Vagina (tissue), 2 donors: ENCODE results near the gene BCL7C. TPM values are rescaled to one million over a fixed set of nuclear protein-coding genes. Genes with fewer than 3 reads are reported as not detected.
"Not testable (repeated sequence)": the region's sequence is repeated elsewhere in the genome, so short reads cannot be mapped to it uniquely, and the experiment has no call there.

Experiments used
- DNase-seq, 2 donors: peaks; one replicate each; pipeline ENCODE4 v3.0.0-alpha.2; 2017; ENCODE audit errors: extremely low spot score in 2 of 2
- H3K27ac ChIP-seq: fragments of 200-600 bp; sonication (generic); one replicate; pipeline ENCODE4 v1.5.1; 2019
- H3K27me3 ChIP-seq: fragments of 200-600 bp; sonication (generic); one replicate; pipeline ENCODE4 v1.5.1; 2019
- H3K36me3 ChIP-seq, 2 donors: fragments of 200-600 bp; sonication (generic); one replicate each; pipeline ENCODE4 v1.5.1; 2017 to 2019
- H3K4me1 ChIP-seq: fragments of 200-600 bp; sonication (generic); one replicate; pipeline ENCODE4 v1.5.1; 2019
- H3K4me3 ChIP-seq, 2 donors: fragments of 200-600 bp; sonication (generic); 1 replicate in 1 of 2; 2 replicates in 1 of 2; pipeline ENCODE4 v1.5.1; 2016 to 2019
- H3K9me3 ChIP-seq: fragments of 200-600 bp; sonication (generic); one replicate; pipeline ENCODE4 v1.5.1; 2019
- POLR2A ChIP-seq, 2 donors: fragments of 450-650 bp; IDR thresholded peaks; one replicate each; pipeline ENCODE4 v1.6.1; 2017; ENCODE audit warnings: antibody characterized with exemption in 2 of 2, mild to moderate bottlenecking in 2 of 2, moderate library complexity in 2 of 2
- POLR2AphosphoS5 ChIP-seq, 2 donors: sonication (generic); formaldehyde crosslinking; IDR thresholded peaks; one replicate each; pipeline ENCODE4 v1.9.0; 2017; ENCODE audit warnings: antibody characterized with exemption in 2 of 2, mild to moderate bottlenecking in 2 of 2, low read depth in 1 of 2; ENCODE audit not compliant: insufficient read depth in 1 of 2
- intact Hi-C: fragments of 100-400 bp; cut with DNase I; formaldehyde crosslinking; loops from one replicate; pipeline ENCODE4 v1.15.1; 2023
- total RNA-seq: library from RNA; depleted of rRNA; stranded (reverse); fragments of >200 nt; gene quantifications from one replicate; pipeline ENCODE4 v1.2.3, GENCODE V29; 2016
- TF ChIP-seq, protein P1 (sequence below), 3 experiments: fragments of 450-650 bp in 2 of 3; fragments of 200-600 bp in 1 of 3; sonication (generic) in 1 of 3; IDR thresholded peaks; one replicate each; pipeline ENCODE4 v1.5.1; 2017 to 2019; ENCODE audit warnings: antibody characterized with exemption in 3 of 3, mild to moderate bottlenecking in 2 of 3, moderate library complexity in 2 of 3

Gene BCL7C
- 38.1 TPM for total RNA-seq

- TF ChIP-seq, protein P1, sequence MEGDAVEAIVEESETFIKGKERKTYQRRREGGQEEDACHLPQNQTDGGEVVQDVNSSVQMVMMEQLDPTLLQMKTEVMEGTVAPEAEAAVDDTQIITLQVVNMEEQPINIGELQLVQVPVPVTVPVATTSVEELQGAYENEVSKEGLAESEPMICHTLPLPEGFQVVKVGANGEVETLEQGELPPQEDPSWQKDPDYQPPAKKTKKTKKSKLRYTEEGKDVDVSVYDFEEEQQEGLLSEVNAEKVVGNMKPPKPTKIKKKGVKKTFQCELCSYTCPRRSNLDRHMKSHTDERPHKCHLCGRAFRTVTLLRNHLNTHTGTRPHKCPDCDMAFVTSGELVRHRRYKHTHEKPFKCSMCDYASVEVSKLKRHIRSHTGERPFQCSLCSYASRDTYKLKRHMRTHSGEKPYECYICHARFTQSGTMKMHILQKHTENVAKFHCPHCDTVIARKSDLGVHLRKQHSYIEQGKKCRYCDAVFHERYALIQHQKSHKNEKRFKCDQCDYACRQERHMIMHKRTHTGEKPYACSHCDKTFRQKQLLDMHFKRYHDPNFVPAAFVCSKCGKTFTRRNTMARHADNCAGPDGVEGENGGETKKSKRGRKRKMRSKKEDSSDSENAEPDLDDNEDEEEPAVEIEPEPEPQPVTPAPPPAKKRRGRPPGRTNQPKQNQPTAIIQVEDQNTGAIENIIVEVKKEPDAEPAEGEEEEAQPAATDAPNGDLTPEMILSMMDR (IDR thresholded peaks at IDR 0.05): peak; percentile 10 to 53 (median 24)
- TF ChIP-seq POLR2A (IDR thresholded peaks at IDR 0.05) (no peak), POLR2AphosphoS5 (IDR thresholded peaks at IDR 0.05; ENCODE audit: insufficient read depth in 1 of 2, low read depth in 1 of 2) (peak in 1 of 2 donors; percentile 46)
- Histone ChIP-seq H3K27ac (peak within 1 kb of the TSS; percentile 100), H3K4me3 (peak within 1 kb of the TSS; percentile 87 to 94), H3K27me3 (no peaks in the 10 kb centered on the region), H3K9me3 (no peaks in the 10 kb centered on the region), H3K4me1 (peaks cover 49% of the 10 kb centered on the region), H3K36me3 (peaks cover 0 to 23% of the 10 kb centered on the region in 2 donors)
- DNase-seq: no peak
- intact Hi-C loops: no loop called here
Observed at GRCh38 chr16:30893744-30894539, at the start of gene BCL7C. Gene BCL7C, minus strand, starts transcription at chr16:30894077. Its CDS starts 133 bp downstream, at chr16:30893944.

DNA sequence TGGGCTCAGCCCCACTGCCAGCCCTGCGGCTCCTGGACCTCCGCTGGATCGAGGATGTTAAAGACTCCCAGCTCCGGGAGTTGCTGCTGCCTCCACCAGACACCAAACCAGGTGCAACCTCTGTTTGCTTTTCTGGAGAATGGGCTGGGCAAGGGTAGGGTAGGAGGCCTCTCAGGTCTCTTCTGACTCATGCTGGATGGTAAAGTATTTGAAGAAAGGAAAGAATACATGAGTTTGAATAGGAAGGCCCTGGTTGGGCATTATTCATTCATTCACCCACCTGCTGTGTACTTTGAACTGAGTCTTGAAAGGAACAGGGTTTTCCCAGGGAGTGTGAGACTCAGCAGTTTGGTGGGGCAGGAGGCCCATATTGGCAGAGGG is 48.5 kb upstream of the BCL7C start:
- no peak overlapping the region for H3K27ac ChIP-seq
- TF ChIP-seq POLR2A (IDR thresholded peaks at IDR 0.05) (no peak), POLR2AphosphoS5 (IDR thresholded peaks at IDR 0.05; ENCODE audit: insufficient read depth in 1 of 2, low read depth in 1 of 2) (no peak)
- TF ChIP-seq, protein P1 (IDR thresholded peaks at IDR 0.05): no peak
- H3K9me3 ChIP-seq: no peaks in the 10 kb centered on the region
- peaks cover 12% of the 10 kb centered on the region for H3K4me1 ChIP-seq
- intact Hi-C loops: no loop called here
- H3K36me3 ChIP-seq: peaks cover 0 to 17% of the 10 kb centered on the region in 2 donors
- no peak for DNase-seq
- H3K27me3 ChIP-seq: no peaks in the 10 kb centered on the region
- no peak overlapping the region for H3K4me3 ChIP-seq

DNA sequence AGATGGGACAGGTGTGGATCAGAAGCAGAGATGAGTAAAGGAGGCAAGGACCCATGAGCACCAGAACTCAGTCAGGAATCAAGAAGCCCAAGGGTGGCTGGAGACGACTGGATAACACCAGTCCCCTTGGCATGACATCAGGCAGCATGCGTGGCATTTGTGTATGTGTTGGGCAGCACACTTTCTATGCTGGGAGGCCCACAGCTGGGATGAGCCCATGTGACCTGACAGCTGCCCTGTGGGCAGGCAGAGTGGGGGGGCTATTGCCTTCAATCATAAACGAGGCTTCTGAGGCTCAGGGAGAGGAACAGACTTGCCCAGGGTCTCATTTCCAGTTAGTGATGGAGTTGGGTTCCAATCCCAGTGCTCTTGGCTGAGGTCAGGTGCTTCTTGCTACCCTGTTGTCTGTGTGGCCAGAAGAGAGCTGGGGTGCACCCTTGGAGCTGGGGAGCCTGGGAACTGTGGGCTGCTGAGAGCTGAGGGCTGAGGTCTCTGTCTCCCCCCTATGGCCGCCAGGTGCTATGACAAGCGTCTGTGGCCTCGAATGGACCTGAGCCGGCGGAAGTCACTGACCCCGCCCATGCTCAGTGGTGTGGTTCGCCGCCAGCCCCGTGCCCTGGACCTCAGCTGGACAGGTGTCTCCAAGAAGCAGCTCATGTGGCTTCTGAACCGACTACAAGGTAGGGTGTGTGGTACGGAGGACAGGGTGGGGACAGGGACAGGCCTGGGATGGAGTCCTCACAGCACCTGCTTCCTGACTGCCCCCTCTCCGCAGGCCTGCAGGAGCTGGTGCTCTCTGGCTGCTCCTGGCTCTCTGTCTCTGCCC is 47.9 kb upstream of the BCL7C start:
- H3K9me3 ChIP-seq: no peaks in the 10 kb centered on the region
- H3K4me1 ChIP-seq: peaks cover 12% of the 10 kb centered on the region
- no peaks in the 10 kb centered on the region for H3K27me3 ChIP-seq
- TF ChIP-seq POLR2A (IDR thresholded peaks at IDR 0.05): no peak
- TF ChIP-seq, protein P1 (IDR thresholded peaks at IDR 0.05): peak; percentile 52 to 74 (median 55)
- H3K36me3 ChIP-seq: peaks cover 0 to 17% of the 10 kb centered on the region in 2 donors
- no peak for DNase-seq
- H3K4me3 ChIP-seq: no peak overlapping the region
- intact Hi-C loops: no loop called here
- H3K27ac ChIP-seq: no peak overlapping the region

GRCh38 chr16:30939571-30939970 is 45.7 kb upstream of the BCL7C start:
- peaks cover 0 to 16% of the 10 kb centered on the region in 2 donors for H3K36me3 ChIP-seq
- not testable (repeated sequence) for H3K27ac ChIP-seq, H3K27me3 ChIP-seq

GRCh38 chr16:30937692-30938091 is 43.8 kb upstream of the BCL7C start:
- Histone ChIP-seq H3K27me3 (no peaks in the 10 kb centered on the region), H3K36me3 (peaks cover 0 to 5% of the 10 kb centered on the region in 2 donors), H3K27ac (no peak overlapping the region), H3K4me3 (no peak overlapping the region), H3K9me3 (no peaks in the 10 kb centered on the region), H3K4me1 (peaks cover 12% of the 10 kb centered on the region)
- DNase-seq: no peak
- intact Hi-C loops: no loop called here
- TF ChIP-seq, protein P1 (IDR thresholded peaks at IDR 0.05): no peak
- no peak for TF ChIP-seq POLR2AphosphoS5 (IDR thresholded peaks at IDR 0.05; ENCODE audit: insufficient read depth in 1 of 2, low read depth in 1 of 2)
- TF ChIP-seq POLR2A (IDR thresholded peaks at IDR 0.05): no peak

More at GRCh38 chr16:30939571-30939970, 45.7 kb upstream of the BCL7C start:
- H3K9me3 ChIP-seq, intact Hi-C loops, H3K4me3 ChIP-seq, DNase-seq: not testable (repeated sequence)
- H3K4me1 ChIP-seq: peaks cover 12% of the 10 kb centered on the region
